Stimulated activated CD8-positive, alpha-beta memory T cell treated with anti-CD3 and anti-CD28 coated beads, Interleukin-7, amount 100 ng/mL, for 24 hours (primary cell): ENCODE results near the gene ERC1.

Experiments used
- DNase-seq: peaks from one replicate; pipeline ENCODE4 v3.0.0-alpha.2; 2020; ENCODE audit warnings: low read depth

Gene ERC1

GRCh38 chr12:990661-991349, at the start of gene ERC1:
Gene ERC1, plus strand, starts transcription at chr12:991223. Its CDS starts 36,681 bp downstream, at chr12:1027904.
- DNase-seq, result peak; percentile 63

- DNase-seq, result no peak
Measured at GRCh38 chr12:943051-943450, 48.0 kb upstream of the ERC1 start.

- no peak for DNase-seq
Measured at GRCh38 chr12:944211-944610, 46.8 kb upstream of the ERC1 start.

DNA sequence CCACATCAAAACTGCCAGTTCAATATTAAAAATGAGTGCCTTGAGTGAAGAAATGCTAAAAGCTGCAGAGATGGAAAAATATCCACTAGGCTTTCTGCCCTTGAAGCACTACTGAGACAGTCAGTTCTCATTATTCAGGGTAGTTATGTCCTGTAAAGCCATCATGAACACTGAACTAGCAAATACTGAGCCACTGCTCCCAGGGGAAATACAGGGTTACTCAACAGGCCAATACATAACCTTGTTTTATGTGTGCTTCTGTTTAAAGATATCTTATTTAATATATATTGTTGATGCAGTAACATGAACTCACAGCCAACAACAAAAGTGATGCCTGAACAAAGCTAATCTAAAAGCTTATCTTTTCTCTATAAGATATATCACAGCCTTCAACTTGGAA, 44.8 kb upstream of the ERC1 start:
- no peak for DNase-seq

DNA sequence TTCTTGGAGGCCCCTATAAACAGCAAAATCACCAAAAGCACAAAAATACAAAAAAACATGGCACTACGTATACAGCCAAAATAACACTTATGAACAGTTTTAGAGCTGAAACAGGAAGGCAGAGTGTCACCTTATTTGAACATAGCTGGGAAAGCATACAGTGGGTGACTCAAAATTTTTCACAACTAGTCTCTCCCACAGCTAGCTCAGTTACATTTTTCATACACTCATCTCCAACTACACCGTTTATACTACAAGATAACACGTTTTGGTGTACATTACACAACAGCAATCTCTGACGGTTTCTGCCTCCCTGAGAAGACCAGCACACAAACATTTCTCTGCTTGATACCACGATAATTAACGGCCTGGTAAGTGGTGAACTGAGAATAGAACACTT, 44.4 kb upstream of the ERC1 start:
- DNase-seq, result no peak

DNA sequence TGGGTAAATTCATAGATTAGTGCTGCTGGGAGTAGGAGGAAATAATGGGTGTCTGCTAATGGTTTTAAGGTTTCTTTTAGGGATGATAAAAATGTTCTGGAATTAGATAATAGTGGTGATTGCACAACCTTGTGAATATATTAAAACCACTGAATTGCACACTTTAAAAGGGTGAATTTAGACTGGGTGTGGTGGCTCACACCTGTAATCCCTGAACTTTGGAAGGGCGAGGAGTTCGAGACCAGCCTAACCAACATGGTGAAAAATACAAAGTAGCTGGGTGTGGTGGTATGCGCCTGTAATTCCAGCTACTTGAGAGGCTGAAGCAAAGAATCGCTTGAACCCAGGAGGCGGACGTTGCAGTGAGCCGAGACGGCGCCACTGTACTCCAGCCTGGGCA, 42.8 kb upstream of the ERC1 start:
- DNase-seq, result no peak

DNA sequence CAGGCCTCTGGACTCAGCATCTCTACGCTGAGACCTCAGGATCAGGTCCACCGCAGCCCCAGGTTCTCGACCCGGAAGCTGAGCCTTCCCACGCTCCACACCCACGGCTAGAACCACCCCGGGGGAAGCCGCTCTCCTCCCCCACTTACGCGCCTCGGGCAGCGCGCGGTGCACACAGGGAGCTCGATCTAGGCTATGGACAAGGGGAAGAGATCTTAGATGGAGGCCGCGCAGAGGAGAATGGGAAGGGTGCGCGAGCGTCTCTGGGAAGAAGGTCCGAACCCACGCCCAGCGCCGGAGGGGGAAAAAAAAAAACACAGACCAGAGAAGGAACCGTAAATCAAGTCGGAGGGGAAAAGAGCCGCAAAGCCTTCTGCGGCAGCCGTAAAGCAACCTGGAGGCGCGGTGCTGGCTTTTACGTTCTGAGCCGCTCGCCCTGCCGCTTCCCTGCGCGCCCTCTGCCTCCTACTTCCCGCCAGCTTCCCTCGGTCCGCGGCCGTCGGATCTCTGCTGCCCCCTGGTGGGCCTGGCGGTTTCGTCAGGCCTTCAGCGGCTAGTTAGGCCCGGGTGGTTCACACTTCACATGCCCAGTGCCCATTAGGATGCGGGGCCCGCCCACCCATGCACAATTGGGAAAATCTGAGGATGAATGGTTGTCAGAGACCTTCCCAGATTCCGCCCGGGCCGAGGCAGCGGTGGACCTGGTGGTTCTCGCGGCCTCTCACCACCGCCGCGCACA, 41.4 kb upstream of the ERC1 start, which contains the start of gene RAD52:
RAD52 (minus strand) TSS at position 242 of the 739 bp plus-strand sequence. CDS start 16,636 bp downstream, outside the sequence.
- peak; percentile 93 for DNase-seq

DNA sequence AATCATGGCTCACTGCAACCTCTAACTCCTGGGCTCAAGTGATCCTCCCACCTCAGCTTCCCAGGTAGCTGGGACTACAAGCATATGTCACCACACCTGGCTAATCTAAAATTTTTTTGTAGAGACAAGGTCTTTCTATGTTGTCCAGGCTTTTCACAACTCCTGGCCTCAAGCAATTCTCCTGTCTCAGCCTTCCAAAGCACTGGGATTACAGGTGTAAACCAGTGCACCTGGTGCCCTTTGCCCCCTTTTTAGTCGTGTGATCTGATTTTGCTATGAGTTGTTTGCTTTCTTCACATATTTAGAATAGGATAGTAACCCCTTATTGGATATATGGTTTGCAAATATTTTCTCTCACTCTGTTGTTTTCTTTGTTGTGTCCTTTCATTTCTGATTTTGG, 39.8 kb upstream of the ERC1 start:
- DNase-seq, result no peak

DNA sequence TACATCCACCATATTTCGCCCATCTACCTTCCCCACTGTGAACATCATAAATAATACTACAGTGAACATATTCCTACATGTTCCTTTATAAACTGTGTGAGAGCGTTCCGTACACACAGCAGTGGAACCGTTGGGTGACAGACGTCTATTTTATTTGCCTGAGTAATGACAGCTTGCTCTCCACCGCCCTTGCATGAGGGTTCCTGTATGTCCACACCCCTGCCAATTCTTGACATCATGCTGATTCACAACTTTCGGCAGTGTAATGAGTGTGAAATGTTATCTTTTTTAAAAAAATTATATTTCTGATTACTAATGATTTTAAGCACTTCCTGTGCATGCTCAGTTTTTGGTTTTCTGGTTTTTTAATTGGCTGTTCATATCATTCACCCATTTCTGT, 37.2 kb upstream of the ERC1 start:
- no peak for DNase-seq

DNA sequence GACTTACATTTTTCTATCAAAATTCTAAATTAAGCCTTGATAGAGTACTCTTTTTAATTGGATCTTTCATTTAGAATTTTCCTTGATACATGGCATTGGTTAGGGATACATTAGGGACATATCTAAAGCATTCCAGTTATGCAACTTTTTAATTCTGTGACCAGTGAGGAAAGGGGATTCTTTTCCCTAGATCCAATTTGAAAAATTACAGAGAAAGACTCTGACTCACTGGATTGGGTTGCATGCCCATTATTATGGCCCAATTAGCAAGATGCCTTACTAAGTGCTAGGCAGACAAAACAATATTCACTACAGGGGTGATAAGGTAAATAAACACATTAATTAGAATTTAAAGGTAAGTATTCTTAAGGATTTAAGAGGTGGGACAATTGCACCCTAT, 36.3 kb upstream of the ERC1 start:
- no peak for DNase-seq

- no peak for DNase-seq
Measured at GRCh38 chr12:955939-956338, 35.1 kb upstream of the ERC1 start.

DNA sequence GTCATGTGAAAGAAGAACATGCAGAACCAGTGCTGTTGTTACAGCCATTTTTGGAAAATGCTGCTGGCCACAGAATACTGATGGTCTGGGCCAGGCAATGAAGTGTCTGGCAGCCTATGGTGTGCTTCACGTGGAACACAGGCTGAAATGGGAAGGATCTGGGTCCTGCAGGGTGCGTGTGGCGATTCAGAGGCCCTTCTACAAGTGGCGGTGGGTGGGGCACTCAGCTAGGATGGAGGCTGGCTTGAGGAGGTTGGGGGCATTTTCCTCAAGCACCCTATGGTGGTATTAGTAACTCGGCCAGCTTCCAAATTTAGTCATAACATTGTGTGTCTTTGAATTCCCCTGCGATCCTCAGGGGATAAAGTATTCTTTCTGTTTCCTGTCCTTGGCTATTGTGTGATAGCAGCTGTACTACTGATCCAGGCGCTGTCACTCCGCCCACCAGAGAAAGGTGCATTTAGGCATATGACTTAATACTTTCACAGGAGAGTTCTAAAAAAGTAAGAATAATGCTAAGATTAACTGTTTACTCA, 32.4 kb upstream of the ERC1 start:
- DNase-seq, result no peak

- DNase-seq, result no peak
Measured at GRCh38 chr12:966724-967123, 24.3 kb upstream of the ERC1 start.

DNA sequence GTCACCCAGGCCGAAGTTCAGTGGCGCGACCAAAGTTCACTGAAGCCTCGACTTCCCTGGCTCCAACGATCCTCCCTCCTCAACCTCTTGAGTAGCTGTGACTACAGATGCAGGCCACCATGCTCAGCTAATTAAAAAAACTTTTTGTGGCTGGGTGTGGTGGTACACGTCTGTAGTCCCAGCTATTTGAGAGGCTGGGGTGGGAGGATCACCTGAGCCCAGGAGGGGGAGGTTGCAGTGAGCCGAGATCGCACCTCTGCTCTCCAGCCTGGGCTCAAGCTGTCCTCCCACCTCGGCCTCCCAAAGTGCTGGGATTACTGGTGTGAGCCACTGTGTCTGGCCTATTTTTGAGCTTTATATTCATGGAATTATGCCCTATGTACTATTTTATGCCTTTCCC, 23.4 kb upstream of the ERC1 start:
- DNase-seq, result no peak

DNA sequence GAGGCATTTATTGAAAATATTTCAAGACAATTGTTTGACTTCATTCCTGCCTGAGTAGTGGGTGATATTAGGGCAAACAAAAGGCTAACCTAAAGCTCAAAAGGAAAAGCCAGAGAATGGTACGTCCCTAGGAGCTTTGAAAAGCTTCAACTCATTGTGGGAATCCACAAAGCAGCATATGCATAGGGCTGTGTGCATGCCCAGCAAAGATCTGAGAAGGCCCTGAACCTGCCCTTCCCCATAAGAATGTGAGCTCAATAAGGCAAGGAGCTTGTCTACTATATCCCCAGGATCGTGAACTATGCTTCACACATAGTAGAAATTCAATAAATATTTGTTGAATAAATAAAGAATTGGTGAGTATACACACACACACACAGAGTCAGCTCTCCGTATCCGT, 22.5 kb upstream of the ERC1 start:
- no peak for DNase-seq

- DNase-seq, result no peak
Measured at GRCh38 chr12:969821-970220, 21.2 kb upstream of the ERC1 start.

- DNase-seq, result no peak
Measured at GRCh38 chr12:971991-972390, 19.0 kb upstream of the ERC1 start.

- DNase-seq, result no peak
Measured at GRCh38 chr12:974271-974862, 16.7 kb upstream of the ERC1 start.

DNA sequence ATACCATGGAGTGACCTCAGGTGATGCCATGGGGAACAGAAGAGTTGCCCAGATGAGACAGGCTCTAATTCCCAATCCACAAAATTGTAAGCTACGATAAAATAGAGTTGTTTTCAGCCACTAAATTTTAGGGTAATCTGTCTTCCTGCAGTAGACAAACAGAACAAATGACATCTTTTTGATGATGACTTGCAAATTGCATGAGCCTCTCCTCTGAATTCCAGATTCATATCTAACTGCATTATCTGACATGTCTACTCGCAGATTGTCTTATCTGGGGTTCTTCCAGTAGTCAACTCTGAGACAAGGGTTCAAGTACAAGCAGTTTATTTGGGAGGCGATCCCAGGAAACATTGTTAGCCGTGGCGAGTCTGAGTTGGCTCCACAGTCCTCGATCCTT, 14.4 kb upstream of the ERC1 start:
- DNase-seq, result no peak

DNA sequence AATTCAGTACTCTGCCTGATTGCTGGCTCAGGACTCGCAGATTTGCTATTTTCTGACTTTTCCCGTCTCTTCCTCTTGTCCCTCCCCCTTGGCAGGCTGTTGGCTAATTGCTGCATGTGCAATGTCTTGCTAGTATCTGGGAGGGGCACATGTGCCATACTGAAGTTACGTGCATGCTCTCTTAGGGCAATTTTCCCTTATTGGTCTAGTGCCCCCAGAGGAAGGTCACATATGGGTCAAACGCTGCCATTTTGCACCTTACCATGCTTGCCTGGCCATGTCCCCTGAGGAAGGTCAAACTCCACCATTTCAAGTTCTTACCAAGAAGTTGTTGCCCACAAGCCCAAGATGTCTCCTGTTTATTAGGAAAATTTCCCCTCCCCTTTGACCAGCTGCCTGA, 13.9 kb upstream of the ERC1 start:
- DNase-seq, result no peak

DNA sequence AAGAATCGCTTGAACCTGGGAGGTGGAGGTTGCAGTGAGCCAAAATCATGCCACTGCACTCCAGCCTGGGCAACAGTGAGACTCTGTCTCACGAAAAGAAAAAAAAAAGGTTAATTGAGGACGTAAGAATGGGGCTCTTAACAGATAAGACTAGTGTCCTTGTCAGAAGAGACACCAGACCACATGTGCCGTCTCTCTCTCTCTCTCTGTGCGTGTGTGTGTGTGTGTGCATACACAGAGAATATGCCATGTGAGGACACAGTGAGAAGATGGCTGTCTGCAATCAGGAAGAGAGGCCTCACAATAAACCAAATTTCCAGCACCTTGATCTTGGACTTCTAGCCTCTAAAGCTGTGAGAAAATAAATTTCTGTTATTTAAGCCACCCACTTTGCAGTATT, 11.7 kb upstream of the ERC1 start:
- no peak for DNase-seq

DNA sequence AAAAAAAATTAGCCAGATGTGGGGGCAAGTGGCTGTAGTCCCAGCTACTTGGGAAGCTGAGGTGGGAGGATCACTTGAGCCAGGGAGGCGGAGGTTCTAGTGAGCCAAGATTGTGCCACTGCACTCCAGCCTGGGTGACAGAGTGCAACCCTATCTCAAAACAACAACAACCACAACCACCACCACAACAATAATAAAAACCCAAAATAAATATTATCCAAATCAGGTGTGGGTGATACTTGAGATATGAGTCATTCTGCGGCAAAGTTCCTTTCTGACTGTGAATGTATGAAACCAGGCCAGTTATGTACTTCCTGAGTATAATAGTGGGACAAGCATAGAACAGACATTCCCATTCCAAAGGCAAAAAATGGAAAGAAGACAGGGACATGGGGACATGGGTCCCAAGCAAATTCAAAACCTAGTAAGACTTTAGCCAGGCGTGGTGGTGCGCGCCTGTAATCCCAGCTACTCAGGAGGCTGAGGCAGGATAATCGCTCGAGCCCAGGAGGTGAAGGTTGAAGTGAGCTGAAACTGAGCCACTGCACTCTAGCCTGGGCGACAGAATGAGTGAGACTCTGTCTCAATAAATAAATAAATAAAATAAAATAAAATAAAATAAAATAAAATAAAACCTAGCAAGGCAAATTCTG, 9.7 kb upstream of the ERC1 start:
- no peak for DNase-seq

DNA sequence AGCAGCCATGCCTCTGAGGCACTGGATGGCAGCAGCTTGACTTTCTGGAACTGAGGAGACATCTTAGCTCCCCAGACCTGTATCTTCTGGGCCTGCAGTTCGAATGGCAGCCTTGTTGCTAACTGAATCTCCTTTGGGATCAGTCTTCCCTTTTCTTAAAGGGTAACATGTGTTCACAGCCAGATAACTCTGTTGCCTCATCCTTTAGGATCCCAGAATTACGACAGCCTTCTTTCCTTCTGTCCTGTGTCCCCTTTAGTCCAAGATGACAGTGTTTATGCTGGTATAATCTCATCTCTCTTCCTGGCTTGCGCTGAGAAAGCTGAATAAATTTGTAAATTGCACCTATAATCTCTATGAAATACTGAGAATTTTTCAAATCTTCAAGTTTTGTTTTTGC, 9.1 kb upstream of the ERC1 start:
- DNase-seq, result no peak
